NK-92 (cell line): ENCODE measurements around the gene ZDHHC23.

Experiments
- DNase-seq: peaks from one replicate; lab custom pipeline; 2025; ENCODE audit not compliant: unreplicated experiment; lab: John Stamatoyannopoulos, UW

The ZDHHC23 gene, protein sequence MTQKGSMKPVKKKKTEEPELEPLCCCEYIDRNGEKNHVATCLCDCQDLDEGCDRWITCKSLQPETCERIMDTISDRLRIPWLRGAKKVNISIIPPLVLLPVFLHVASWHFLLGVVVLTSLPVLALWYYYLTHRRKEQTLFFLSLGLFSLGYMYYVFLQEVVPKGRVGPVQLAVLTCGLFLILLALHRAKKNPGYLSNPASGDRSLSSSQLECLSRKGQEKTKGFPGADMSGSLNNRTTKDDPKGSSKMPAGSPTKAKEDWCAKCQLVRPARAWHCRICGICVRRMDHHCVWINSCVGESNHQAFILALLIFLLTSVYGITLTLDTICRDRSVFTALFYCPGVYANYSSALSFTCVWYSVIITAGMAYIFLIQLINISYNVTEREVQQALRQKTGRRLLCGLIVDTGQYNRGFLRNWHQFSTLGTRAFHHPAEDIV

DNA sequence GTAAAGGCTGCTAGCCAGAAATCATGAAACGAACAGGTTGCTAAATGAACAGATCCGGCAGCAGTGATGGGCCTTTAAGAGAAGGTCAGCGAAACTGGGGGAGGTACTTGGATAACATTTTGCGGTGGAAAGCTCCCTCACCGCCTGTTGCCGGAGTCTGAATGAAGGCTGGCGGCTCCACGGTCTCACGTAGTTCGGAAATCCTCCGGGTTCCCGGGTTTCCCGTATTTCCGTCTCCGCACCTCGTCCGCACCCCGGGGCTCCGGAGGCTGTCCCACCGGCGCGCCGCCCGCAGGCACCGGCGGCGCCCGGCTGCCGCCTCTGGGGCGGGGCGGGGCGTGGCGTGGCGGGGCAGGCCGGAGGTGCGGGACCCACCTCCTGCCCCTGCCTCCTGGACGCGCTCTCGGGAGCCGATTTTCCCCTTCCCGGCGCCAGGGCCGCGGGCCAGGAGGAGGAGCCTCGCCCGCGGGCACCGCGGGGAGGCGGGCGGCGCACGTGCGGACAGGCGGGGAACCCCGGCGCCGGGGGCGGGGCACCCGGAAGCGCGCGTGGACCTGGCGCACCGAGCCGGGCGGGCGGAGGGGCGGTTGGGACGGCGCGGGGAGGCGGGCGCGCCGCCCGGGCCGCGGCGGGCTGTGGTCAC is at the start of gene ZDHHC23:
ZDHHC23 (plus strand) TSS at position 642 of the 643 bp plus-strand sequence. CDS start 790 bp downstream, outside the sequence.
- no peak for DNase-seq

DNA sequence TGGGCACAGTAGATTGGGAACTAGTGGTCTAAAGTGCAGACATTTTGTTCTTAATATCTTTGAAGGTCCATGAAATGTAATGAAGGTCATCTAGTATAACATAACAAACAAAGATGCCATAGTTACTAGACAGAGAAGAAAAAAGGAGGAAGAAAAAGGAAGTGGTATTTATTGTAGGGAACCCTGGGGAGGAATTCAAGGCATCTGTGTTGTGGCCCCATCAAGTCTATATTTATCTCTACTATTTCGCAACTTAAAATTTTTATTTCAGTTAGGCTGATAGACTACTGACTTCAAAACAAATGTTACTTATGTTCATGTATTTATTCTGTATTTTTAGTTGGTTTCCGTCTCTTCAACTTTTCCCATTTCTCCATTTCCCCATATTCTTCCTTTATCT is 48.9 kb upstream of the ZDHHC23 start:
- DNase-seq, result no peak

DNA sequence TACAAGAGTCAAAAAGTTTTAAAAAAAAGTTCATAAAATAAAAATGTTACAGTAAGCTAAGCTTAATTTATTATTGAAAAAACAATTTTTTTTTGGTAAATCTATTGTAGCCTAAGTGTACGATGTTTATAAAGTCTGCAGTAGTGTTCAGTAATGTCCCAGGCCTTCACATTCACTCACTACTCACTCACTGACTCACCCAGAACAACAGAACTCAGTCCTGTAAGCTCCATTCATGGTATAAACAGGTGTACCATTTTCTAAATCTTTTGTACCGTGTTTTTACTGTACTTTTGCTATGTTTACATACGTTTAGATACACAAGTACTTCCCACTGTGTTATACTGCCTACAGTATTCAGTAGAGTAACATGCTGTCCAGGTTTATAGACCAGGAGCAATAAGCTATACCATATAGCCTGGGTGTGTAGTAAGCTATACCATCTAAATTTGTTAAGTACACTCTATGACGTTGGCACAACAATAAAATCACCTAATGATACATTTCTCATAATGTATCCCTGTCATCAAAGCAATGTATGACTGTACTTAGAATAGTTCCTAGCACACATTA is 41.2 kb upstream of the ZDHHC23 start:
- DNase-seq, result no peak

GRCh38 chr3:113908133-113908532 is 39.7 kb upstream of the ZDHHC23 start:
- no peak for DNase-seq

DNA sequence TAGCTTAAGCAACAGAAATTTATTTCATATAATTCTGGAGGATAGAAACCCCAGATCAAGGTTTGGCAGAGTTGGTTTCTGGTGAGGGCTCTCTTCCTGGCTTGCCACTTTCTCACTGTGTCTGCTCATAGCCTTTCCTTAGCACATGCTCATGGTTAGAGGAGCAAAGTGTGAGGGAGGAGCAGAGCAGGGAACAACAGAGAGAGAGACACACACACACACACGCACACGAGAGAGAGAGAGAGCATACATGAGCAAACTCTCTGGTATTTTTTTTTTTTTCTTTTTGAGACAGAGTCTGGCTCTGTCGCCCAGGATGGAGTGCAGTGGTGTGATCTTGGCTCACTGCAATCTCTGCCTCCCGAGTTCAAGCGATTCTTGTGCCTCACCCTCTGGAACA is 36.8 kb upstream of the ZDHHC23 start:
- no peak for DNase-seq

GRCh38 chr3:113912552-113913236 is 35.1 kb upstream of the ZDHHC23 start:
- DNase-seq, result no peak

- no peak for DNase-seq
Measured at GRCh38 chr3:113914646-113915045, 33.2 kb upstream of the ZDHHC23 start.

- no peak for DNase-seq
Measured at GRCh38 chr3:113927556-113927955, 20.3 kb upstream of the ZDHHC23 start.

DNA sequence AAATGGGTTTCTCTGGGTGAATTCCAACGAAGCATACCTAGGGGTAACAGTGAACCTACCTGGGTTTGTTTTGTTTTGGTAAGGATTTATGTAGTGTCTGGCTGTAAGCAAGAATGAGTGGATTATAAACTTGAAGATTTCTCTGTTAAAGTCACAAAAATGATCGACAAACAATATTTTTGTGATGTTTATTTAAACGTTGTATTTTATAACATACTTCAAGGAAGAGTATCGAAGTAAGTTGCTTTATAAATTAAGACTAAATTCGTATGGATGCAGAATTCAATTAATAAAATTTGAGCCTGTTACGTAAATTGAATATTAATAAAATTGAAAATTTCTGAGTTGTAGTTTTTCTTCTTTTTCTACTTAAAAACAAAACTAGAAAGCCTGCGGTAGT is 982 bp upstream of the ZDHHC23 start:
- DNase-seq, result no peak

GRCh38 chr3:113948015-113948917 is 453 bp downstream of the ZDHHC23 start:
- no peak for DNase-seq

- no peak for DNase-seq
Measured at GRCh38 chr3:113952921-113953320, 5.1 kb downstream of the ZDHHC23 start.

DNA sequence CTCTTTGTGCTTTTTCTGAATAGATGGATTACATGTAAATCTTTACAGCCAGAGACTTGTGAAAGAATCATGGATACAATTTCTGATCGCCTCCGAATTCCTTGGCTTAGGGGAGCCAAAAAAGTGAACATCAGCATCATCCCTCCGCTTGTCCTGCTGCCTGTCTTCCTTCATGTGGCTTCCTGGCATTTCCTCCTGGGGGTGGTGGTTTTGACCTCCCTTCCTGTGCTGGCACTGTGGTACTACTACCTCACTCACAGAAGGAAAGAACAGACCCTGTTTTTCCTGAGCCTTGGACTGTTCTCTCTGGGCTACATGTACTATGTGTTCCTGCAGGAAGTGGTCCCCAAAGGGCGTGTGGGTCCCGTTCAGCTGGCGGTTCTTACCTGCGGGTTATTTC is 5.9 kb downstream of the ZDHHC23 start:
- DNase-seq, result no peak

GRCh38 chr3:113954091-113954685 is 6.4 kb downstream of the ZDHHC23 start:
- no peak for DNase-seq

DNA sequence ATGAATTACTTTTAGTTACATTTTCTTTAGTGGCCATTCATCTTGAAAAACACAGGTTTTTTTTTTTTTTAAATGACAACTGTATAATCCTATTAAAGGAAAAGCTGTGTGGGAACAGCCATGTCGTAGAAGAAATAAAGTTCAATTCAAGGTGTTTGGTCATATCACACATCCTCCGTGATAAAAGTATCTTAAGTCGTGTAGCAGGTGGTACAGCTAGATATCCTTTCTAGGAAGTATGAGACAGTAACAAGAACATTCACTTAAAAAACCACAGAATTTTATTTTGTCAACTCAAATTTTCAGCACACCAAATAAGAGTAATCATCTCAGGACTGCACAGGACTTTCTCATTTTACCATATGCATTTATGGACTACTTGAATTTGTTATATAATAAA is 16.1 kb downstream of the ZDHHC23 start:
- DNase-seq, result no peak

DNA sequence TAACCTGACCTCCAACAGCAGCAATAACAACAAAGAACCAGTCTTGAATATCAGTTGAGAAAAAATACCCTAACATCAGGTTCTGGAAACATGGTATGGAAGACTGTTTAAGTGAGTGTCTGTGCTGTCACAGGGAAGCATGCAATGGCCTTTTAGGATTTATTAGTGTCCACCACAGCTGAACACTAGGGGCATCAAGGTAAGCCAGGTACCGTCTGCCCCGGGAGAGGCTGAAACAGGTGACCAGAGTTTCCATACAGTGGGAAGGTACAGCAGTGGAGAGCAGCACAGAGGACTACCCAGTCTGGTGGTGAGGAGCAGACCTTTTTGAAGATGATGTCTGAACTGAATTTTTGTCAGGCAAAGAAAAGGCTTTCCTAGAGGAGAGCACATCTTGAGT is 18.4 kb downstream of the ZDHHC23 start:
- DNase-seq, result no peak

GRCh38 chr3:113968986-113969385 is 21.2 kb downstream of the ZDHHC23 start:
- DNase-seq, result no peak

GRCh38 chr3:113977822-113978221 is 30.0 kb downstream of the ZDHHC23 start:
- no peak for DNase-seq

DNA sequence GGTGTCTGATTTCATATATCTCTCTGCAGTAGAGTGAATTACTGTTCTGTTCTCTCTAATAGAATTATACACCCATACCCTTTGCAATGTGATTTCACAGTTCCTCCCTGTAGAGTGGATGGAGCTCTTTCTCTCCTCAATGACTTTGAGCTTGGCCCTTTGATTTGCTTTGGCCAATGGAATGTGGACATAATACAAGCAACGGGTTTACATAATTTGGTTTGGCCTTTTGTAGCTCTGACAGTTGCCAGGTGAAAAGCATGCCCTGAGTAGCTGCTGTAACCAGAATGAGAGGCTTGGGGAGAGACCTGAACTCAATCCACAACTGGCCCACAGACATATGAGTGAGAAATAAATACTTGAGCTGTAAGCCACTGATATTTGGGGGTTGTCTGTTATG is 32.1 kb downstream of the ZDHHC23 start:
- DNase-seq, result no peak

GRCh38 chr3:113981803-113982202 is 34.0 kb downstream of the ZDHHC23 start:
- no peak for DNase-seq

- no peak for DNase-seq
Measured at GRCh38 chr3:113983544-113983943, 35.7 kb downstream of the ZDHHC23 start.
